ENCODE results near the gene FAAP24. TPM values are rescaled to one million over a fixed set of nuclear protein-coding genes. Genes with fewer than 3 reads are reported as not detected.
"Not testable (repeated sequence)": the region's sequence is repeated elsewhere in the genome, so short reads cannot be mapped to it uniquely, and the experiment has no call there.

FAAP24 gene
- total and polyA plus RNA-seq, 2 of the 13 experiments (the other 11 are each of a cell fraction or from before 2014, with no cell fraction given): 2.3 to 6.0 TPM

DNA sequence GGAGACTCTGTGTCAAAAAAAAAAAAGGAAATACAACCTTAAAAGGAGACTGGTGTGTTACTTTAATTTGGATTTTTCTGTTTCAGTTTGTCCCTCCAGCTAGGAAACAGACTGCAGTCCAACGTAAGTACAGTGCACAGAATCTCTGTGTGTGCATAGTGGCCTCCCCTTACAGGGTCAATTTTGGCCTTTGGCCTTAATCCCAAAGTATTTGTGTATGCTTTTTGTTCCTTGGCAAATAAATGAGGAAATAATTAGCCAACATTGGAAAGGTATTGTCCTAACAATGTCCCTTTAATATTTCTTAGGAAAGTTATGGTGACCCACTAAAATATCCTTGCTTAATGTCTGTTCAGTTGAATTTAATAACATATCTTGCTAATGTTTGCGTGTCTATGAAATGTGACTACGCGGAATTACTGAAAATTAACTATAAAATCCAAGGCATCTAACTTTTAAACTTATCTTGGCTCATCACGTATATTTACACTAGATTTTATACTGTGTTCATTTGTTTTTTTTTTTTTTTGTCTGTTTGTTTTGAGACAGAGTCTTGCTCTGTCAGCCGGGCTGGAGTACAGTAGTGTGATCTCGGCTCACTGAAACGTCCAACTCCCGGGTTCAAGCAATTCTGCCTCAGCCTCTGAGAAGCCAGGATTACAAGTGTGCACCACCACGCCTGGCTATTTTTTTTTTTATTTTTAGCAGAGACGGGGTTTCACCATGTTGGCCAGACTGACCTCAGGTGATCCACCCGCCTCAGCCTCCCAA, 53.6 kb downstream of the FAAP24 start (continued):
- peak; percentile 49; the same call in 1 of the 2 replicates for TF ChIP-seq SALL1 (CRISPR knock-in tag; IDR thresholded peaks at IDR 0.05)
- TF ChIP-seq ARID3A (IDR thresholded peaks at IDR 0.05; ENCODE audit: low read depth, low read length): 0 out of 2 replicates have a peak, but pooled peaks have one; percentile 35
- TF ChIP-seq SOX5 (CRISPR knock-in tag; IDR thresholded peaks at IDR 0.05; ENCODE audit: borderline replicate concordance): peak; percentile 92
- TF ChIP-seq ATF7 (IDR thresholded peaks at IDR 0.05): 0 out of 2 replicates have a peak, but pooled peaks have one; percentile 3
- TF ChIP-seq ATF7 (CRISPR knock-in tag; IDR thresholded peaks at IDR 0.05): not testable (repeated sequence)
- peak; percentile 28; the same call in 1 of the 2 replicates for TF ChIP-seq CEBPB (IDR thresholded peaks at IDR 0.05; ENCODE audit: borderline replicate concordance, low read depth, low read length)
- TF ChIP-seq FOSL2 (CRISPR knock-in tag; IDR thresholded peaks at IDR 0.05): 0 out of 2 replicates have a peak, but pooled peaks have one; percentile 13
- TF ChIP-seq PHF21A (CRISPR knock-in tag; IDR thresholded peaks at IDR 0.05): peak; percentile 64
- TF ChIP-seq, protein P1, sequence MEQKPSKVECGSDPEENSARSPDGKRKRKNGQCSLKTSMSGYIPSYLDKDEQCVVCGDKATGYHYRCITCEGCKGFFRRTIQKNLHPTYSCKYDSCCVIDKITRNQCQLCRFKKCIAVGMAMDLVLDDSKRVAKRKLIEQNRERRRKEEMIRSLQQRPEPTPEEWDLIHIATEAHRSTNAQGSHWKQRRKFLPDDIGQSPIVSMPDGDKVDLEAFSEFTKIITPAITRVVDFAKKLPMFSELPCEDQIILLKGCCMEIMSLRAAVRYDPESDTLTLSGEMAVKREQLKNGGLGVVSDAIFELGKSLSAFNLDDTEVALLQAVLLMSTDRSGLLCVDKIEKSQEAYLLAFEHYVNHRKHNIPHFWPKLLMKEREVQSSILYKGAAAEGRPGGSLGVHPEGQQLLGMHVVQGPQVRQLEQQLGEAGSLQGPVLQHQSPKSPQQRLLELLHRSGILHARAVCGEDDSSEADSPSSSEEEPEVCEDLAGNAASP (CRISPR knock-in tag; IDR thresholded peaks at IDR 0.05; ENCODE audit: borderline replicate concordance): peak; percentile 58; the same call in 1 of the 2 replicates

Data from HepG2 (cell line).